Activated CD8-positive, alpha-beta memory T cell treated with anti-CD3 and anti-CD28 coated beads for 24 hours (primary cell): ENCODE results near the gene PFKL.
A peak's percentile ranks its signal among the peaks of the same experiment; 100 is the strongest.

Experiments used
- DNase-seq: peaks from one replicate; pipeline ENCODE4 v3.0.0-alpha.2; 2020

Gene PFKL

DNA sequence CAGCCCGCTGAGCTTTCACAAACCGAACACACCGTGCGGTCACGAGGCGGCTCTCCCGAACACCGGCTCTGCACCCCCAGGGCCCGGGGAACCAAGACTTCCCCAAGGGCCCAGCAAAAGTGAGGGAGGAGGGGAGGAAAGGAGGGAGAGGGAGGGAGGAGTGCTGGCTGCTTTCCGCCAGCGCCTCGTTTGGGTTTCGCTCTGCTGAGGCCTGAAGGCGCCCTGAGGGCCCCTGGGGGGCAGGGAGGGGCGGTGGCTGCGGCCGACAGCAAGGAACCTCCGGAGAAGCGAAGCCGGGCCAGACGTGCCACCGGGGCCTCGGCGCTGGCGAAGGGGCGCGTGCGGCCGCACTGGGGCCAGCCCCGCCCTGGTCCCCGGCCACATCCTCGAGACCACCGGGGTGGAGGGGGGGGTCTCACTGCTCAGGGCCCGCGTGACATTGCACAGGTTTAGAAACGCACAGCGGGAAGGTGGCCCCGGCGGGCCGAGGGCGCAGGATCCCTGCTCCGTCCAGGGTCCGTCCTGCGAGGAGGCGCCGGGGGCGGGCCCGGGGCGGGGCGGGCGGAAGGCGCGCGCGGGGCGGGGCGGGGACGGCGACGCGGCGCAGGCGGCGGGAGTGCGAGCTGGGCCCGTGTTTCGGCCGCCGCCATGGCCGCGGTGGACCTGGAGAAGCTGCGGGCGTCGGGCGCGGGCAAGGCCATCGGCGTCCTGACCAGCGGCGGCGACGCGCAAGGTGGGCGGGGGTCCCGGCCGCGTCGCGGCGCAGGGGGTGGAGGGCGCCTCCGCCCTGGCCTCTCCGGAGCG is at the start of gene PFKL:
TSS of gene PFKL (plus strand) at position 596 of the 804 bp plus-strand sequence. CDS start at position 649, 53 bp downstream.
- DNase-seq = peak; percentile 84

DNA sequence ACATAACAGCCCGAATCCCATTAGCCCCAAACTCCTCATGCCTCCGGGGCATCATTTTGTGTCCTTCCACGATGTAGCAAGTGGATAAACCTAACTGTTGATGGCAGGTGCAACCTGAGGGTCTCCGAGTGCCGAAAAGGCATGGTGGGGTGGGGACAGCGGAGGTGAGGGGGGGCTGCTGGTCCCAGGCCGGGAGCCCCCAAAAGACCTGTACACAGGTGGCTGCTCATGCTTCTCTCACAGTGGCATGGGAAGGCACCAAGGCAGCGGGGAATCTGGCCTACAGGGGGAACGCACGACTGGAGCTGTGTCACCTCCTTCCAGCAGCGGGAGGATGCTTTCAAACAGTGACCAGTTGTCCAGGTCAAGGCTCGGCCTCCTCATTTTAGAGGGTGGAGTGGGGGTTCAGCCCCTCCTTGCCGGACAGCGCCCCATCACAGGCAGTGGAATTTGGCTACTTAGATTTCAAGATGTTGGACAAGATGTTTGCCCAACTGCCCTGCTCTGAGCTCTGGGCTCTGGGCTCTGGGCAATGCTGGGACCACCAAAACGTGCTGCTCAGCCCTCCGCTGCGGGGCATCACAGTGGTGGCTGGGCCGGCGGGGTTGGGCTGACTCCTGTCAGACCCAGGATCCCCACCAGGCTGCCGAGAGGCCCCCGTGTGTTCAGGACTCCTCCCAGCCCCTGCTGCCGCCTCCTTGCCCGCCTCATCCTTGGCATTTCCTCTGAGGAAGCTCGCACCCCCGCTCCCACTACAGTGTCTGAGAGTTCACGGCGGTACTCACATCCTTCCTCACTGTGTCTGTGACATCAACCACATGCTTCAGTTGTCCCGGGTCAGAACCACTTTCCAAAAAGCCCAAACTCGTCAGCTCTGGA is 45.8 kb upstream of the PFKL start:
- no peak for DNase-seq

DNA sequence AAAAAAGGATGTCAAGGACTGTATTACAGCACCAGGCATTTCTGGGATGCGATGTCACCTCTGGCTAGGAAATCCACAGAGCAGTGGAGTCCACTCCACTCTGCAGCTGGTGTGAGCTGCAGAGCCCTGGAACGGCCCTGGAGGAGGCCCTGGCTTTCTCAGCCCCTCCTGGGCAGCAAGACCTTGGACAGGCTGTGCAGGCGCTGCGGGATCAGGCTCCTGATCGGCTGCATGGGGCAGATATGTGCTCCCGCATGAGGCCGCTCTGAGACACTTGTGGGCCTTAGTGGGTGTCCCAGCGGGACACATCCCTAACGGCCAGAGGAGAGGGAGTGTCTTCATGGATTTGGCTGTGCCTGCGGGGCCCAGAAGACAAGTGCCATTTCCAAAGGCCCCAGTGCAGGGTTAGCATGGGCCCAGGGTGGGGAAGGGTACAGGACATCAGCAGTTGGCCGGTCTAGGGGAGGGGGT is 44.3 kb upstream of the PFKL start:
- DNase-seq = no peak

DNA sequence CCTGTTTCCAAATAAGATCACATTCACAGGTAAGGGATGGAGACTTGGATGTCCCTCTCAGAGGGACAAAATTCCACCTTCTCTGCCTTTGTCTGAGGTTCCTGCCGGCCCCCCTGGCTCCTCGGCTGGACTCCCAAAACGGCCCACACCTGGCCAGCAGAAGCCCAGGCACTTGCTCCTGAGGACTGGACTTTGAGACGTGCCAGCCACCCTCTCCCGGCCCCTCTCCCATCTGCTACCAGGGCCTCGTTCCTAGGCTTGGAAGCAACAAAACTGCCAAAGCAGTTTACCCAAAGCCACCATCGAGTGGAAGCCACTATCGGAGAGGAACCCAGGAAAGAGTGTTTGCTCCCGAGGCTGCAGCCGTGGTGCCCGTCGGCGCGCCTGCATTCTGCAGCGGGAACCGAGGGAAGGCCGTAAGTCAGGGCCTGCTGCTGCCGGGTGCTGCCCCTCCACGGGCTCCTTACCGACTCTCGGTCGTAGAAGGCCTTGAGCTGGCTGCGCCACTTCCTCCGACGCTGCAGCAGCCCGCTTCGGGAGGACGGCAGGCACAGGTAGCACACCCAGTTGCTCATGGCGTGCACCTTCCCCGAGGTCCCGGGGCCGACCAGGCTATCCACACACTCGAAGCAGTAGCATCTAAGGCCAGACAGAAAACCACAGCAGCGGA is 41.7 kb upstream of the PFKL start:
- DNase-seq = no peak

DNA sequence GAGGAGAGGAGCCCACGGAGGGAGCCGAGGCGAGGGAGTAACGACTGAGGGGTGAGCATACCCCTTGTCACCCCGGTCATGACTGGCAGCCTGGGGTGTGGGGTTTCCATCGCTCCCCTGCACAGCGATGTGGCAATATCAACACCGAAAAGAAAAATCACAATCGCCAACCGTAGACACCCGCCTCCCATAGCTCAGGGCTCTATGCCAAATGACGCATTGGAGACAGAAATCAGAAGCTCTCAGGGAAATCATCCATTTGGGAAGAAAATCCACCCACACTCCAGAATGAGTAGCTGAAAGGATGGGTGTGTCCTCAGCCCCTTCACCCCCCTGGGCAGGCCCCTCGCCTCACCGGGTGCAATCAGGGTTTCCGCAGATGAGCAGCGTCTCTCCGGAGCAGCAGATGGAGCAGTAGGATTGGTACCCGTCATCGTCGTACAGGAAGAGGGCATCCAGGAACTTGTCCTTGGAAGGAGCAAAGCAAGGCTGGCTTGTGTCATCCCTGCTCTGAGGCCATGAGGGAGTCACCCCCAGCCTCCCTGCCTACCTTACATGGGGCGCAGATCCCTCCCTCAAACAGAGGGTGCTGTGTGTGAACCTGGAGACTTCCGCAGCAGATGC is 40.7 kb upstream of the PFKL start:
- DNase-seq = no peak

DNA sequence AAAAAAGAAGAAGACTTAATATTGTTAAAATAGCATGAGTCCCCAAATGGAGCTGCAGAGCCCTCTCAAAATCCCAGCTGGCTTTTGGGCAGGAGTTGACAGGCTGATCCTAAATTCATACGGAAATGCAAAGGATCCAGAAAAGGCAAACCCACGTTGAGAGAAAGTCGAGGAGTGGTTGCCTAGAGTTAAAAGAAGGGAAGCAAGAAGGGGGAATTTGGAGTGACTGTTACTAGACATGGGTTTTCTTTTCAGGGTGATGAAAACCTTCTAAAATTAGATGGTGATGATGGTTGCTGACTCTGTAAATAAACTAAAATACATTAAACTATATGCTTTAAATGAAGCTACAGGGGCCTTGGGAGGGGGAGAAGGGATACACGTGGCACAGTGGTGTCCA is 39.8 kb upstream of the PFKL start:
- no peak for DNase-seq

DNA sequence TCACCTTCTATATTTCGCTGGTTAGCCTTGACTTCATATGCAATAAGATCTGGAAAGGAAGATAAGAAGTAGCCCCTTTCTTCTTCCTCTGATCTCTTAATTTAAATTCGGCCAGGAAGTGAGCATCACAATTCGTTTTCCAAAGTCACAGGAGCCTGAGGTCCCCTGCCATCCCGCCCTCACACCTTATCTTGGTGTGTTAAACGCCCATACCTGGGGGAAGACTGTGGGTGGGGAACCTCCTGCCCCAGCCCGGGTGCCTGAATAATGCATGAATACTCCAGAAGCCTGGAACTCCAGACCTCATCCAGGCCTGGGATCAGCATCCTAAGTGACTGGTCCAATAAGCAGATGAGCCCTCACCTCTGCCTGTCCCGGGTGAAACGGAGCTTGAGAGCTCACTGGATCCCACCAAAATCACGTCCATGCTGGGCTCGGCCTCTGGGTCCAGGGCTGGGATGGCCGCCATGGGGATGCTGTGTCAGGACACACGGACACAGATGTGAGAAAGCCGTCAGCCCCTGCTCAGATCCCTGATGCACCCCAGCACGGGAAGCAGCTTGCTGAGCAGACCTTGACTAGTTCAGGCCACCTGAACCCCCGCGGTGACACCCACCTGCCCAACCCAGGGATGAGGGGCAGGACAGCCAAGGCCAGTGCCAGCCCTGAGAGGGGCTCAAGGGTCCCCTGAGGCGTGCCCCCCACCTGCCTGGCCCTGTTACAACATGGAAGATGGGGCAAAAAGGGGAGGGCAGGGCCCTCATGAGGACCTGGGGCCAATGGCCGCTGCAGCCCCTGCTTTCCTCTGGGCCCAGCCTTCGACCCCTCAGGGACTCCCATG is 38.8 kb upstream of the PFKL start:
- DNase-seq = no peak

DNA sequence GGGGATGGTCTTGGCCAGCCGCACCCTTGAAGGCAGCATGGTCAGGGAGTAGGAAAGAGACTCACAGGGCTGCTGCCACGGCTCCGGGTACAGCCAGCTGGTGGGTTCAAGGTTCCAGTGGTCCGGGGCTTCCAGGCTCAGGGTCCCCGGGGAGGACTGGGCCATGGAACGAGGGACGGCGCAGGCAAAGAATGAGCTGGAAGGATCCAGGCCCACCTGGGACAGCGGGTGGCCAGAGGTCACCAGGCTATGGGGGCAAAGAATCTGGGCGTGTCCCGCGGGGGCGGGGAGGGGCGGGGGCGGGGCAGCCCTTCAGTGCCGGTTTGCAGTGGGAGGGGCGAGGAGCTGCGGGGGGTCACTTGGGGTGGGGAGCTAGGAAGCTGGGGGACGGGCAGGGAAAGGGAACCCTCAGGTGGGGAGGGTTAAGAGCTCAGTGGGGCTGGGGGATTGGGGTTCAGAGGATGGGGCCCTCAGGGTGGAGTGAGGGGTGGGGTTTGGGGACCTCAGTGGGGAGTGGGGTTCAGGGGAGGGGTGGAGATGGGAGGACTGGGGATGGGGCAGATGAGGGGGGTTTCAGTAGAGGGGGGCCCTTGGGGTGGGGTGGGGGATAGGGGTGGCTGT is 38.1 kb upstream of the PFKL start, which contains the start of gene DNMT3L:
TSS of gene DNMT3L (minus strand) at position 223 of the 621 bp plus-strand sequence. CDS start 638 bp downstream, outside the sequence.
- no peak for DNase-seq

DNA sequence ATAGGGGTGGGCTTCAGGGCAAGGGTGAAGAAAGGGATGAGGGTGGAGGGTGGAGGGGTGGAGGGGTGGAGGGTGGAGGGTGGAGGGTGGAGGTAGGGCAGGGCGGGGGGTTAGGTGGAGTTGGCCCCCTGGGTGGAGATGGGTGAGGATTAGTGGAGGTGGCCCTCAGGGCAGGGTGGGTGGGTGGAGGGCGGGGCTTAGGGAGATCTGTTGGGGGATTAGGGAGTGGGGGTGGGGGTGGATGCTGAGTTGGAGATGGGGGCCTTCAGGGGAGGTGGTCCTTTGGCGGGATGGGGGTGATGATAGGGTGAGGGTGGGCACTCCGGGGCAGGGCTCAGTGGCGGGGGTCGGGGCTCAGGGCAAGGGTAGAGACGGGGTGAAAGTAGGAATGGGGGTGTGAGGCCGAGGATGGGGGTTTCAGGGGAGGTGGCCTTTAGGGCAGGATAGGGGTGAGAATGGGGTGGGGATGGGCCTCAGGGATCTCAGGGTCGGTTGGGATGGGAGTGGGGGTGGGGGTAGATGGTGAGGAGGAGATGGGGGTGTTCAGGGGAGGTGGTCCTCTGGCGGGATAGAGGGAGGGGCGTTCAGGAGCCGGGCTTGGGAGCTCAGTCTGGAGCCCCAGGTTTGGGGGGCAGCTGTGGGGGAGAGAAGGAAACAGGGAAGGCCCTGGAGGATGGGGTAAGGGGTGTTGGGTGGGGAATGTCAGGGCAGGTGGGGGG is 37.4 kb upstream of the PFKL start:
- no peak for DNase-seq

DNA sequence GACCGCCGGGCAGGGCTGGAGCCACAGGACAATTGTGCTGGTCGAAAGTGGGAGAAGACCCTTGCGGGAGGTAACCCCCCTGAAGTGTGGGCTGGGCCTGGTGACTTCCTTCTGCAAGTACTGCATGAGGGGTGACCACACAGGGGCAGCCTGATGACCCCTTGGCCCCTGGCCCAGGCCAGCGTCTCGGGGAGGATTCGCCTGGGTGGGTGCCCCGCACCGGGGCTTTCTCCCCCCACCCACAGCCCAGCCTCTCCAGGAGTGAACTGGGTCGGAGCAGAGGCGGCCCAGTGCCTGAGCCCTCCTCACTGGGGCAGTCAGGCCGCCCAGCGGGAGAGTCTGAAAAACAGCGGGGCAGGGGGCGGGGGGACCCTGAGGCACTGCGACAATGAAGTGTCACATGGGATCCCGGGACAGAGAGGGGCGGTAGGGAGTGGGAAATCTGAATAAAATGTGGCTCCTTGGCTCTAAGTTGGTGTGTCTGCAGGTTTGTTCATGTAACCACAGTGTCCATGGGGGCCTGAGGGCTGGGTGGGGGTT is 36.6 kb upstream of the PFKL start:
- no peak for DNase-seq

DNA sequence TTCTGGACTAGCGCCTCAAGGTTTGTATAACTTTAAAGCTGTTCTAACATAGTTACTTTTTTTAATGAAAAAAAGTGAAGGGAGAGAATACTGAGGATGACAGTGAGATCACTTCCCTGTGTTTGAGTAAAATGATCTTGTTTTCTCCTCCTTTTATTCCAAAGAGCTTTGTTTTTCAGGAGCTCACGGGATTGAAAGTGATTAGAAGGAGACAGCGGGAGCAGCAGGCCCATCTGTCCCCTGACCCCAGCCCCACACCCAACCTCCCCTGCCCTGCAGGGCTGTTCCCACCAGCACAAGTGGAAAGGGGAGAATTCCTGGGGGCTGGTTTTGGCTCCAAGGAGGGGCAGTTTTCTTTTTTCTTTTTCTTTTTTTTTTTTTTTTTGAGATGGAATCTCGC is 36.1 kb upstream of the PFKL start:
- no peak for DNase-seq

DNA sequence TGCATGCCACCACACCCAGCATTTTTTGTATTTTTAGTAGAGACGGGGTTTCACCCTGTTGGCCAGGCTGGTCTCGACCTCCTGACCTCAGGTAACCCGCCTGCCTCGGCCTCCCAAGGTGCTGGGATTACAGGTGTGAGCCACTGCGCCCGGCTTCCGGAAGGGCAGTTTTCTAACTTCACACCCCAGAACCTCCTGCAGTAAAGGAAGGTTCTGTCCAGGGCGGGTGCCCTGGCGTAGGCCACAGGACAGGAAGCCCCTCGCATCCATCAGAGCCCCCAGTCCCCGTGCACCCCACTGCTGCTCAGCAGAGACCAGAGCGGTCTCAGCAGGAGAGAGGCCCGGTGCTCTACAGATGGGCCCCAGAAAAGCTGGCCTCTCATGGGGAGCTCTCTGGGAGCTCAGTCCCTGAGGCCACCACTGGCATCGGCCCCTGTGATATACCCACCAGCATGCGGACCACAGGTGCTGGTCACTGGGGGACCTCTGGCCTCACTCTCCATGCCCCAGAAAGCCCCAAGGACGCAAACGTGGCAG is 34.1 kb upstream of the PFKL start:
- no peak for DNase-seq

DNA sequence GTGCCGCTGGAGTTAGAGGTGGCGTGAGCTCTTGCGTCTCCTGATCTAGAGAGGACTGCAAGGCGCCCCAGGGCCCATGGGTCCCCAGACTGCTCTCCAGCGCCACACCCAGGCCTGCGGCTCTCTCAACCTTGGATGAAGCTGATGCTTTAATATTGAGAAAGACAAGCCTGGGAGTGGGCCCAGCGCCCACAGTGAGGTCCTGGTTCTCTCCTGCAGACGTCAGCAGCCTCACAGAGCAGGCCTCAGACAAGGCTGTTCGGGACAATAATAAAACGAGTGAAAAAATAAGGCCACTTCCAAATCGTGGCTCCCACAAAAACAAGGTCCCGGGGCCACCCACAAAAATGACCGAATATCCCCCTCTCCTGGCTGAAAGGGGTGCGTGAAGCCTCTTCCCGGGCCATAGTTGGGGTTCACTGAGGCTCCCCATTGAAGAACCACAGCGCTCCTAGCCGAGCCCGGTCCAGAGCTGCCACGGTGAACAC is 32.2 kb upstream of the PFKL start:
- no peak for DNase-seq

DNA sequence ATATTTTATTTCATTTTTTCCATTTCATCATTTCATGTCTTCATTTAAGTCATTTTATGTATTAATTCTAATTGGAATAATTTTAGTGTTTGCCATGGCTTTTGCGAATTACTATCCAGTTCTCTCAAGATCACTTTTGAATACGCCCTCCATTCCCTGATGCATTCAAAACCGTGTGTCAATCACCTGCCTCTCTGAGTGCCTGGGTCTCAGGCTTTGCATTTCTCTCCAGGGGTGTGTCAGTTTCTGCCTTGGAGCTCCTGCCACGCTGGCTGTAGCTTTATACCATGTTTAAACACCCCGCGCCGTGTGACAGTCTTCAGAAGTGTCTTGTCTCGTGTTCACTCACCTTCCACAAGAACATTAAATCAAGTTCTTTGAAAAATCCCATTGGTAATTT is 30.8 kb upstream of the PFKL start:
- no peak for DNase-seq

DNA sequence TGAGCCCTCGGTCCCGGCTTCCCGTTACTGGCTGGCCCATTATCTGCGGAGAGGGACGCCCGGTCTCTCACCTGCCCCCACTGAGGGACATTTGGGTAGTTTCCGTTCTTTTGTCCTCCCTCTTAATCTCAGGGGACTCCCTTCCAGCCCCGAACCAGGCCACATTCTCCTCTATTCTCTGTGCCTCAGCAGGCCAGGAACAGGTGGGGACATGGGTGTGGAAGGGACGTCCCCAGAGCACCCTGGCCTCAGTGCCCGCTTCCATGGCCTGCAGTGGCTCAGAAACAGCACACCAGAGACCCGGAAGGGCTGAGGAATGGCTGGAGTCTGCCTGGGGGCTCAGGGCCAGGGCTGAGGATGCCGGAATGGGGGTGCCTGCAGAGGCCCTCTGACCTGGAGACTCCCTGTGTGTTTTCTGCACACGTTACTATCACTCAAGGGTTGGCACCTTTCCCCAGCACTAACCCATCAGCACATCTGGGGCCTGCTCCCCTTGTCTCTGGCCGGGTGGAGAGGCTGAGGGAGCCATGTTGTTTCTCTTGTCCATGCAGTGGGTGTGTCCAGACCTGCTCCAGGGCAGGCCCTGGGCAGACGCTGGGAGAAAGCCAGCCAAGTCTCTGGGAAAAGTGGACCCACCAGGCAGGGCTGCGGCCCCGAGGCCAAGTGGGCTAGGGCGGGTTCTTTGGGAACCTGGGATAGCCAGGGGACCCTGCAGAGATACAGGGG is 28.1 kb upstream of the PFKL start:
- DNase-seq = no peak

DNA sequence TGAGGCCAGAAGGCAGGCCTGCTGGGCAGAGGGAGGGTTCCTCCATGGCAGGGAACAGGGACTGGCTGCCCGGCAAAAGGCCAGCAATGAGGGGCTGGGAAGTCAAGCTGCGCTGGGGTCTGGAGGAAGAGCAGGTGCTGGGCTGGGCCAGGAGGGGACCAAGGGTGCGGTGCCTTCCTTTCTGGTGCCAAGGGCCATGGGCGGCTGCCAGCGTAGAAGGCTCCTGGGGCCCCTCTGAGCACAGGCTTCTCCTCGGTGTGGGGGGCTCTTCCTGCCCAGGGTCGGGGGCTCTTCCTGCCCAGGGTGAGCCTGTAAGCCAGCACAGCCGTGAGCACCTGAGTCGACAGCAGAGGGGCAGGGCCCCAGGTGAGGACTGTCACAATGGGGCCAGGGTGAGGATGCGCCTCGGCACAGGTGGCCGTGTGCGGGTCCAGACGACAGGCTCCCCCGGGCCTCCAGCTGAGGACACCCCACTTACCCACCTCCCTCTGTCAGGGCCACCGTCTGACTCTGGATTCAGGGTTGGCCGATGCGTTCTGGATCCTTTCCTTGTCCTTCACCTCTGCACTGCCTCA is 27.5 kb upstream of the PFKL start:
- no peak for DNase-seq

DNA sequence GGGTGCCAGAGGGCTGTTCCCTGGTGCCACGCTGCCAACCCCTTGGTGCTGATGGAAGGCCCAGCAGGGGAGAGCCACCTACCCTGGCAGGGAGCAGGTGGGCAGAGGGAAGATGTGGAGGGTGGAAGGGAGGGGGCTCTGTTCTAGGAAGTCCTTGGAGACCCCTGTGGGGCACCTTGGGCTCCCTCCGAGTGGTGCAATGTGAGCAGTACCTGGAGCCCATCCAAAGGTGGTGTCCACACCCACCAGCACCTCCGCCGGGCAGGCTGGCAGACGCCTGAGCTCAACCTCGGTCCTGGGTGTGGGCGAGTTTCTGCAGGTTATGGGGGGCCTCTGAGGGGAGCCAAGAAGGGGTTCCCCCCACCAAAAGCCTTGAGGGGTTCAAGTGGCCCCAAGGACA is 26.8 kb upstream of the PFKL start:
- no peak for DNase-seq

DNA sequence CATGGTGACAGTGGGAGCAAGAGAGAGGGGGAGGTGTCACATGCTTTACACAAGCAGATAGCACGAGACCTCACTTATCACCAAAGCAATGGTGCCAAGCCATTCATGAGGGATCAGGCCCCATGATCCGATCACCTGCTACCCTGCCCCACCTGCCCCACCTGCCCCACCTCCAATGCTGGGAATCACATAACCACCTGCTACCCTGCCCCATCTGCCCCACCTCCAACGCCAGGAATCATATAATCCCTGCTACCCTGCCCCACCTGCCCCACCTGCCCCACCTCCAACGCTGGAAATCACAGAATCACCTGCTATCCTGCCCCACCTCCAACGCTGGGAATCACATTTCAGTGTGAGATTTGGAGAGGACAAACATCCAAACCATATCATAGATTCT is 24.8 kb upstream of the PFKL start:
- DNase-seq = no peak
